GM18508 (cell line): Measurements from ENCODE around the gene P2RY14.

Experiments
- ATAC-seq: cut with Tn5 transposase; IDR thresholded peaks from one replicate; pipeline ENCODE4 v1.9.1; 2021; ENCODE audit warnings: moderate number of reproducible peaks; ENCODE audit not compliant: insufficient read depth, unreplicated experiment

The P2RY14 gene

DNA sequence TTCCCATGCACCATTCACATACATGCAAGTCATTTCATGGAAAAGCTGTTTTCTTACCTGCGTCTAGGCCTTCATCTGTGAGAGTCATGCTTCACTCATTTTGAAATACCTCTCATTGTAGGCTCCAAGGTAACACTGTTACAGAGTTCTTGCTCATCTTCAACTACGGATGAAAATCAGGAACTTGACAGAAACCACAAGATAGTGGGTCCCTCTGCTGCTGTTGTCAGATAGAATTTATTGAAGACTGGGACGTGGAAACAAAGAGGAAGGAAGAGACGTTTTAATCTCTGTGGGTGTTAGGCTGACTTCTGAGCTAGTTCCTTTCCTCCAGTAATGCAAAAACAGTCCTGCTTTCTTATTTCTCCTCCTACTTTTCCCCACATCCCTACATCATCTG, at the start of gene P2RY14:
TSS of gene P2RY14 (minus strand) at position 313 of the 400 bp plus-strand sequence. CDS start 64,226 bp downstream, outside the sequence.
- ATAC-seq = no peak

DNA sequence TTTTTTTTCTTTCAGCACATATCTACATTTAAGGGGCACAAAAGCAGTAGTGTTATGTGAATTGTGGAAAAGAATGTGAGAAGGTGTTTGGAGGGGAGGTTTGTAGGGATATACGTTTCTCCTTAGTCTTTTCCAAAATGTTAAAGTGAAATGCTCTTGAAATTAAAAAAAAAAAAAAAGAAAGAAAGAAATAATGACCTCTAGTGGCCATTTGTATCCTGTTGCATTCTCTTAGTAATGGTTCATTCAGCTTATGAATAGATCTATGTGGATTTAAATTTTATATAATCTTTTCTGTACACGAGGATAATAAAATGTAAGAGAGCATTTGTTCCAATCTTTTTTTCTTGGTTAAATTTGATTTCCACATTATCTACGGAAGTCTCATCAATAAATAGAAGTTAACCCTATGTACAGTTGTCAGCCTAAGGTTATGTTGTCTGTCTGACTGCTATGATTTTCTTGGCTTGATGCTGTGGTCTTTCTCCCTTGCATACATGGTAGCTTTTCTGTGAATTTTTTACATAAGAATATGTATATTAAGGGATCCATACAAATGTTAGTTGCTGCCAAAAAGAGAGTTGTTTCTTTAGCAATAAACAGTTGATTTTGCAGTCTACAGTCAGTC, 49.3 kb upstream of the P2RY14 start:
- no peak for ATAC-seq

DNA sequence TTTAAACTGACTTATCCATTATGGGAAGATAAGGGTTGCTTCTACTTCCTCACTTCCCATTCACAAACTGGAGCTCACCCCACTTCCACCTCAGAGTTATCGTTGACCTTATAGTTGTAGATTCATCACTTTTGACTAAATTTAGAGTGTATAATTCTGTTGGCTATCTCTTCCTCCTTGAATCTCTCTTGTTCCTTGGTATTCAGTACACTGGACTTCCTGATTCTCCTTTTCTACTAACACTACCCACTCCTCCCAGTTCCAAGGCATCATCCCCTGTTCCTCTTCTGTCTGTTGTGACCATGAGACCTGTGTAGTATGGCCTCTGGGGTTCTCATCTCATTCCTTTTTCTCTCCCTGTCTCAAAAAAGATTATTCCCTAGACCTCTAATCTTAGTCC, 44.2 kb upstream of the P2RY14 start:
- ATAC-seq = no peak

DNA sequence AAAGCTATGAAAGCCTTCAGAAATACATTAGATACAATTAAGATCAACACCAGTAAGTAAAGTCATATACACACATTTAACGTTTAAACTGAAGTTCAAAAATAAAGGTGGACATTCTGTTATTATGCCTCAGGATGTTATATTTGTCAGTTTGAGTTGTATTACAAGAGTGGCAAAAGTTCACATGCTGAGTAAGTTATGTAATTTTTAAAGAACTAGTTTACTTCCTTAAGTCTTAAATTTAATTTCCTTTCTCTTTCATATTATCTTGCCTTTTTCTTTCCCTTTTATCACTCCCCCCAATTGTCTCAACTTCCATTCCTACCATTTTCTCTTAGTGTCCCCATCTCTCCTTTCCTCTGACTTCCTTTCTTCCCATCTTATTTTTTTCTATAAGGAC, 43.2 kb upstream of the P2RY14 start:
- no peak for ATAC-seq

DNA sequence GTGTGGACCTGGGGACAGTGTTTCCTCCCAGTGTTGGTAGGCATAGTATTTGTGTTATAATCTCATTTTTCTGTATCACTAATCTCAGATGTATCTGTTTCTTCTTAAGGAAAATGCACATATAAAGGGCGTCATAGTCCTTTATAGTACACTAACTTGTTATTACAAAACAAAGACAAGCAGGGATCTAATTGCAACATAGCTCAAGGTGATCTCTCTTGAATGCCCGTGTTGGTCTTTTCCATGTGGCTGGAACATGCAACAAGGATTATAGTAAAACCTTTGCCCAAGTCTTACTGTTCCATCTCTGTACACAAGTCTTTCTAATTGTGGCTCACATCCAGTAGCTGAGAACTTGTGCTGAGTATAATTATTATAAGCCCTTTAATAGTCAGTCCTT, 41.8 kb upstream of the P2RY14 start:
- no peak for ATAC-seq

DNA sequence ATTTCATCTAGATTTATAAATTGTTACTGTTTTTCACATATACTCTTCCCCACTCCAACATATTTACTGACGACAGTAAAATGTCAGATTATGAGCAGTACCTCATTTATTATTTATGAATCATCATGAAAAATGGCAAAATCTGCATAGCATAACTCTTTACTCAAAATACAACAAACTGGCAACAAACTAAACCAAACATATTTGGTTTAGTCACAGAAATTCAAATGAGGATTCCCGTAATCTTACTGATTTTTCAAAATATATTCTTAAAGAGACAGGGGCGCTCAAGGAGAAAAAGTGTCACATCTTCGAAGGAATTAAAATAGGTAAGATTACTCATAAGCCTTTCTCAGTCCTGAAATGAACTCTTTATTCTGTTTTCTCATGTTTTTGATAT, 41.3 kb upstream of the P2RY14 start:
- no peak for ATAC-seq

DNA sequence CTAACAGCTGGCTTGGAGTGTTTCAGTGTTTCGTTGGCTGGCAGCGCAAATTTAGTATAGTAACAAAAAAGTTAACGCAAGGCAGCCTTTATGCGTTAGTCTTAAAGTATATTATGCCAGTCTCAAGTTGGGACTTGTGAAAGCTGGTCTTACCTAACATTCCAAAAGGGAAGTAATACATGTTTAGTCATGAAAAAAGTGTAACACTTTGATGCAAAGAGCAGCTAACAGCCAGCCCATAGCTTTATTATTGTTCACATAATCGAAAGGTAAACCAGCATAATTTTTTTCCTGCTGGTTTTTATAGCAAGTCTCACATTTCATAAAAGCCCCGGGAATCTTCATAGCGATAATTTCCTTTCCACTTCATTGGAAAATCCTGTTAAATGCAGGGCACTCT, 40.6 kb upstream of the P2RY14 start:
- ATAC-seq = no peak

DNA sequence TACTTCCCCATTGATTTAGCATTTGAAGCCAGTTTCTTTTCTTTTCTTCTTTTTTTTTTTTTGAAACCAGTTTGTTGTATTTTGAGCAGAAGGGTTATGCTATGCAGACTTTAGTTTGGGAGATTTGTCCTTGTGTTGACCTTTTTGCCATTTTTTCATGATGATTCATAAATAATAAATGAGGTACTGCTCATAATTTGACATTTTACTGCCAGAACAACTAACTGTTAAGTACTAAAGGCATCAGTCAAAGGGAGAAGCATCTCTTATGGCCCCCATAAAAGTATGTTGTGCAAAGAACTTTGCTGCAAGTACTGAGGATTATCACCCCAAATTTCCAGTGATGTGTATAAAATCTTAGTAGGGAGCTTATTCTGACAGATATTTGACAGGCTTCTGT, 40.0 kb upstream of the P2RY14 start:
- ATAC-seq = no peak

DNA sequence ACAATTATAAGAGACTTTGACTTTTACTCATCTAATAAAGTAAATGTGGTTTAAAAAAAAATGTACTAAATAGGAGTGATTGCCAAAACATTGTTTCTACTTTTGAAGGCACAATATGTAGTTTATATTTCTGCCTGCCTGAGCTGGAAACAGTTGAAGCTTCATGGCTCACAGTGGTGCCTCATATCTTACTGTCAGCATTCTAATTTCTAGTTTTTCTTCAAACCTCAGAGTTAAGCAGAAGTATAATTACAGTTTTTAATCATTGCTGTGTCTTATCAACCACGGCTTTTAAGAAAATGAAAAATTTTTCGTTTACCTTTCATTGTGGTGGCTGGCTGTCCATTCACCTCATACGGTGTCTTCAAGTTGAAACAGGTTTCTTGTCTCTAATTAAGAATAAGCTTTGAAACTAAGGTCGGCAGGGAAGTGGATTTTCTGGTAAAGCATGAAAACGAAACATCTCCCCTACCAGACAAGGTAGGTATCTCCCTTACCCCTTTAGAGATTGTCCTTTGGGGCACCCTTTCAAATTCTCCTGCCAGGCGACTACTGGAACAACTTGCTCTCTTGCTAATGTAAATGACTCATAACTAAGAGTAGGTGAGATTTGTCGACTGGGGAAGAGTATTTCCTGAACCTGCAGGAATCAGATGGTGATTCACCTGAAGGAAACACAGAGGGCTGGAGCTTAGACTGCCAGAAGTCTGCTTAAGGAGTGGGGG, 38.1 kb upstream of the P2RY14 start, which contains the start of gene GPR87:
TSS of gene GPR87 (minus strand) at position 554 of the 725 bp plus-strand sequence. CDS start 16,720 bp downstream, outside the sequence.
- no peak for ATAC-seq

DNA sequence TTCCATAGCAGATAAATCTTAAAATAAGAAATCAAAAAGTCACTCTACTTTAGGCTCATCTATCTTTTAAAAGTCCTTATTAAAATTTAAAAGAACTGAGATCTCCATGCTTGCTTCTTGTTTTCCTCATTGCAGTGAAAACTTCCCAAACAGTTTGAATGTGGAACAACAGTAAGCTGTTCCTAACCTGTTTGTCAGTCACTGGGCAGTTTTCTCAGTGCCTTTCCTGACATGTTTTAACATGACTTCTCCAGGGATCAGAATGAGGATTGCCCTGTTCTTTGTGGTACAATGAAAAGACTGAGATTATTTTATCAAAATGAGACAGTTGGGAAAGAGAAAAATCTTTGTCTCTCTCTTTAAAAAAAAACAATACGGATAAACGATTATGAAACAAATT, 37.5 kb upstream of the P2RY14 start:
- no peak for ATAC-seq

DNA sequence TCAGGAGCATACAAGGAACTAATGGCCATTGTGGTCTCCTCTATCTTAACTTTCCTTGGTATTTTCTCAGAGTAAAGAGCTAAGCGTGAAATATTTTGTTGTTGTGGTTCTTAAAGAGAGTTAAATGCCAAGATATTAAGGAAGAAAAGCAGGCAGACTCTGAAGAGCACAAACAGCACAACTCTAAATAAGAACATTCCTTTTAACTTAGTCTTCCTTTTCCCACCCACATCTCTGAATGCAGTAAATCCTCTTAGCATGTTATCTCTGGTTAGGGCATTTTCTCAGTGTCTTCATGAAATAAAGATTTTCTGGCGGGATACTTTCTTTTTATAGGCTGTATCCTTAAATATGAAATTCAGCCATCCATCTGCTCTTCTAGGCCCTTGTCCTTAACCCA, 36.8 kb upstream of the P2RY14 start:
- no peak for ATAC-seq

DNA sequence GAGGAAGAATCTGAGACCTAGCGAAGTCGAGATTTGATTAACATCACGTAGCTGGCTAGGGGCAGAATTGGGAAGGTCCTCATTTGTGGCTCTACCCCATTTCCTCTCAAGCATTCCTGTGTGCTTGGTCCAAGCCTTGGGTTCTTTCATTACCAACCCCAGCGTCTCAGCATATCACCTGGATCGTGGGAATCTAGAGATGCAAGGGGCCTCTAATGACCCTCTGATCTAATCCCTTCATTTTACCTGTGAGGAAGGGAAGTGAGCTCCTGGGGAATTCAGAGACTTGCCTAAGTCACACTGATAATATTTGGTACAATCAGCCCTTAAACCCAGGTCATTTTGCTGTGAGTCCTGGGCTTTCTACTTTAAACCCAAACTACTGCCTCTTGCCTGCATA, 36.3 kb upstream of the P2RY14 start:
- ATAC-seq = no peak

DNA sequence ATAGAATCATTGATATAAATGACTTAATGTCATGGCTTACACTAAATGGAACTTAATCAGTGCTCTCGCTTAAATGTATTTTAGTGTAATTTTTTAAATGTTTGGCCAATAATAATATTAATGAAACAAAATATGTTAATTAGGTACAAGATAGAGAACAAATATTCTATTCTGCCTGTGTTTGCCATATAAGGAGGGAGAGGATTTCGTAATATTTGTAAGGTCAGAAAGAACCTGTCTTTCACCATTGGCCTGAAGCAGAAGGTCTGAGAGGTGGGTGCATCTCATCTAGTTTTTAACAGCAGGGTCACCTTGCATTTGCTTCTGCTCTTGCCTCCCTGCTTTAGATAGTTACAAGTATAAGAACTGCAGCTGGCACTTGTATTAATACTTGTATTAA, 35.8 kb upstream of the P2RY14 start:
- ATAC-seq = no peak

DNA sequence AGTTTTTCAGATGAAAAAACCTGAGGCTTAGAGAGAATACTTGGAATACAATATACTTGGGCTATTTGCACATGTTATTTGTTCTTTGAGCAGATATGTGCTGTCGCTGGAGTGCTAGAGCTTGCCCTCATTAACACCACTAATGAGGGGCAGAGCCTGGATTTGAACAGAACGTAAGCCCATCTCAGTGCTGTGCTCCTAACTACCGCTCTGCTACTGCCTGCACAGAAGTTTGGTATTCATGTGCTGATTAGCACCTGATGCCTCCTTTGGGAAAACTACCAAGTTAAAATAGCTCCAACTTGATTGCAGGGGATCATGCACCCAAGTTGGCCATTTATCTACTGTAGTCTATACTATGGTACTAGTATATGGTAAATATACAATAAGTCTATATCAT, 34.6 kb upstream of the P2RY14 start:
- ATAC-seq = no peak

DNA sequence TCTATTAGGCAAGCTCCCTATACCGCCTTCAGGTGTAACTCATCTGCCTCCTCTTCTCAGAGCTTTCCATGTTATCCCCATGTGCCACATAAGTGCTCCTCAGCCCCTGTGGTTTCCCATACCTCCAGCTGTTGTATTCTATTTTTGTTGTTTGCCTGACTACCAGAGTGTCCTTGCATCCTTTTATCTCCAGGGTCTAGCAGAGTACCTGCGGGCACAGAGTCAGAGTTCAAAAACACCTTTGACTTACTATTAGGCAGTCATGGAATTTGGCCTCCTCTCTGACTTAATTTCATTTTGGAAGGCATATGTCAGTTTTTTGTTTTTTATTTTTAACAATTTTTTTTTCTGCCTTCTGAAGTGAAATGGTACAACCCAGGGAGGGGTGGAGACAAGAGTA, 31.2 kb upstream of the P2RY14 start:
- ATAC-seq = no peak

DNA sequence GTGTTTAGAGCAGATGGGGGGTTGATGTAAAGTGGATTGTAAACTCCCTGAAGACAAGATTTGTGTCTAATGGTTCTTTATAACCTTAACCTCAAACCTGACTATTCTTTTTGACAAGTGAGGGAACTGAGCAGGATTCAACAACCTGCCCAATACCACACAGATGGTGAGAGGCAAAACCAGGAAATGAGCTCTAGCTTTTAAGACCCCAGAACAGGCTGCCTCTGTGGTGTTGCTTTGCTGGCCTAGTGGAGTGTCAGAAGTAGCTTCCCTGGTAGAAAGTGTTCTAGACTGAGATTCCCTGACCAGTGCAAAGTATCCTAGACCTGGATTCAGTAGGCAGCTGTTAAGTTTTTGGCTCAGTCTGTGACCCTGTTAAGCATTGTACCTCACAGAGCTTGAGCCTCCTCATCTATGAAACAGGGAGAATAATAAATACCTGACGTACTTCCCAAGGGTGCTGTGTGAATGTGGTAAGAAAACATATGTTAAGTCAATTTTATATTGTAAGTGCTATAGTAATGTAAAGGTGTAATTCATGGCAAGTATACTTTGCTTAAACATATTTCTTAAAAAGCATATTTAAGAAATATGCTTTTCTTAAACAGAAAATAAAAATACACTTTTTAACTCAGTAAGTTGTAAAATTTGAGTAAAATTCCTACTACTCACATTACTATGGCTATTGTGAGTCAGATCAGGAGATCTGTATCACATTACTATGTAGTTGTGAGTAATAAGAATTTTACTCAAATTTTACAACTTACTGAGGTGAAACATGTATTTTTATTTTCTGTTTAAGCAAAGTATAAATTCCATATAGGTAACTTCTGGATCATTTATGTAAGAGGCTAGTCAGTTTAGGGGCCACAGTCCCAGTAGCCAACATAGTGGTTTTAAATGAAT, 29.5 kb upstream of the P2RY14 start:
- no peak for ATAC-seq

DNA sequence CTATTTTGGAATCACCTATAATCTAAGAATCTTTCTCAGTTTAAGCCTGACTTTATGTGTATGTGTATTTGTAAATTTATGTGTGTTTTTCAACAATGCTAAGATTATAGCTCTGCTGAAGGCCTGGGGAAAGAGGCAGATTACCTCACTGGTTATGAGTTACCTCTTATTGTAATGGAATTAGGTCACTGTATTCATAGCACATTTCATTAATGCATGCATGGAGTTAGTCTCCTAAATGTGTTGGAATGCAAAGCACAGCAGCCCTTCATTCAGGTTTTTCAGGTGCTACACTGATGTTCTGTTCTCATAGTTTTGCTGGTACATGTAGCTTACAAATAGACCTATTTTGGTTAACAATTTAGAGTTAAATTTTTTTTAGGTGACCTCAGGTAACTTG, 28.8 kb upstream of the P2RY14 start:
- ATAC-seq = no peak

DNA sequence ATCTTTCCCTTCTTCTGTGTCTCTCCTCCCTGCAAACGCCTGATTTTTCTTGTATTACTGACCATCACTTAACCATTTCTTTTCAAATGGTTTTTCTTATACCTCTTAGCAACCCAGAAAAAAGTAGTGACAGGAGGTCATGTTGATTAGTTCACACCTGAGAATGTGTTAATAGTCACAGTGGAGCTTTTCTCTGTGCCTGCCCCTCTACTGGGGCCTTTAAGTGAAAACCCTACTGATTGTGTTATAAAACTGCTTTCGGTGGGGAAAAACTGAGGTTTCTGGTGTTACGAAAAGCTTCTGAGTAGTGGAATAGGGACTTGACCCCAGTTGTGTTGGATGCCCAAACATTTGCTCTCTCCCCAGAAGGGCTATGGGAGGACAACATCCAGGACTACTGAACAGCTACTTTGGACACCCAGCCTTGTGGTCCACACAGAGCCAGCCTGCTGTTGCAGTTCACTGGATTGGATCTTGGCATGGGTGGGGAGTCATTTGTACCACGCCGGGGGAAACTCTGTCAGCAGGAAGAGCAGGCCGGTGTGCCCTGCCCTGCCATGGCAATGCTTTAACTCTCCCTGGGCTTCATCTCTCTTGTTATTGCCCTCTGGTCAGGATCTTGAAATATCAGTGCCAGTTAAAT, 27.9 kb upstream of the P2RY14 start:
- no peak for ATAC-seq

DNA sequence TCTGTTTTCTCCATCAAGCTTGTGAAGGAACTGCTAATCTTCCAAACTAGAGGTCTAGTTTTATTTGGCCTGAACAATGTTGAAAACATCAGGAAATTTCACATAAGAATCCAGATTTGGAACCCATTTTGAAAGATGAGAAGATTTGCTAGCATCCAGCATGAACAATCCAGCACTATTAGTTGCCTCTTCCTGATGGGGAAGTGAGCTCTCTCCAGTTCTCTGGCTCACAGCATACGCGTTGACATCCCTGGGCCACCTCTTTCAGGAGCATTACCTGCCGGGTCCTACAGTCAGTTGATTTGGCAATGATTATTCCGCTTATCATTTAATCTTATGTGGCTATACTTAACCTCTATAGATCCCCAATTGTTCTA, 27.4 kb upstream of the P2RY14 start:
- ATAC-seq = no peak

DNA sequence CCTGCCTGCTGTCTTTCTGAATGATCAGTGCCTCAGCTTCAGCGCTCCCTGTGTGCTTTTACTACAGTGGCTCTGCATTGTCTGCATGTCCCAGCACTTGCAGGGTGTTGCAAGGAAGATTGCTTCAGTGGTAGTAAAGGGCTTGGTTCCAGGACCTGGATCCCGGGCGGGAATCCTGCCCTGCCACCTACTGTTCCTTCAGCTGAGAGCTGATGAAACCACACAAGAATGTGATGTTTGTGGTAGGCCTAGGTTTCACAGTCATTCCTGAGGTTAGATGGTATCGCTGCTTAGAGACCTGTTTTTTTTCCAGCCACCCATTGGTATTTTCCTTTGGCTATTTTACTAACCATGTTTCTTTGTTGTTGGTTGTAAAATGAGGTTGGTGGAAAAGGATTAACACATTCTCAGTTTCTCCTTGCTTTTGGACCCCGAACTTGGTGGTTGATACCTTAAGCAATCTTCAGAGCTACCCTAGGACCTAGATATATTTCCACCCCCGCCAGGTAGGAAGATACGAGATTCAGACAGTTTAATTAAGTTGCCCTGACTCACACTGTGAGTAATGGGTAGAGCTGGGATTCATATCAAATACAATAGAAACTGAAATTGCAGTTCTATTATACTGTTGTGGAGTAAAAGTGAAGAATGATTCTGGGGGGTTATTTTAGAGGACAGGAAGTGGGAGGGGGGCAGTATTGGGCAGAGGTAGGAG, 26.9 kb upstream of the P2RY14 start:
- no peak for ATAC-seq
